ENCODE measurements around the gene NCSTN. TPM values are rescaled to one million over a fixed set of nuclear protein-coding genes. Genes with fewer than 3 reads are reported as not detected.

Gene NCSTN
- total RNA-seq, 2 donors from 2014 or later: 81.2 to 117 TPM

DNA sequence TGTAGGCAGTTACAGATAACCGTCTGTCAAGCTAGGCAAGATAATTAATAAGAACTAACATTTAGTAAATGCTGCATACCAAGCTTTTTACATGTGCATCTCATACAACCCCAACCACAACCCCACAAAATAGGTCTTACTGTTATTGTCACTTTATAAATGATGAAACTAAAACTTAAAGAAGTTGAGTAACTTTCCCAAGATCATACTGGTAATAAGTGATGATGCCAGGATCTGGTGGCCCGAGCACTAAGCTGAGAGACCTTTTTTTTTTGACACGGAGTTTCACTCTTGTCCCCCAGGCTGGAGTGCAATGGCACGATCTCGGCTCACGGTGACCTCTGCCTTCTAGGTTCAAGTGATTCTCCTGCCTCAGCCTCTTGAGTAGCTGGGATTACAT, 1.8 kb downstream of the NCSTN start:
- intact Hi-C loops (cut with DNase I): no loop called here
- TF ChIP-seq, protein P1, sequence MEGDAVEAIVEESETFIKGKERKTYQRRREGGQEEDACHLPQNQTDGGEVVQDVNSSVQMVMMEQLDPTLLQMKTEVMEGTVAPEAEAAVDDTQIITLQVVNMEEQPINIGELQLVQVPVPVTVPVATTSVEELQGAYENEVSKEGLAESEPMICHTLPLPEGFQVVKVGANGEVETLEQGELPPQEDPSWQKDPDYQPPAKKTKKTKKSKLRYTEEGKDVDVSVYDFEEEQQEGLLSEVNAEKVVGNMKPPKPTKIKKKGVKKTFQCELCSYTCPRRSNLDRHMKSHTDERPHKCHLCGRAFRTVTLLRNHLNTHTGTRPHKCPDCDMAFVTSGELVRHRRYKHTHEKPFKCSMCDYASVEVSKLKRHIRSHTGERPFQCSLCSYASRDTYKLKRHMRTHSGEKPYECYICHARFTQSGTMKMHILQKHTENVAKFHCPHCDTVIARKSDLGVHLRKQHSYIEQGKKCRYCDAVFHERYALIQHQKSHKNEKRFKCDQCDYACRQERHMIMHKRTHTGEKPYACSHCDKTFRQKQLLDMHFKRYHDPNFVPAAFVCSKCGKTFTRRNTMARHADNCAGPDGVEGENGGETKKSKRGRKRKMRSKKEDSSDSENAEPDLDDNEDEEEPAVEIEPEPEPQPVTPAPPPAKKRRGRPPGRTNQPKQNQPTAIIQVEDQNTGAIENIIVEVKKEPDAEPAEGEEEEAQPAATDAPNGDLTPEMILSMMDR (IDR thresholded peaks at IDR 0.05): no peak
- TF ChIP-seq POLR2A (IDR thresholded peaks at IDR 0.05) (no peak), POLR2AphosphoS5 (IDR thresholded peaks at IDR 0.05) (no peak)
- peaks cover 0 to 4% of the 10 kb centered on the region in 2 donors for H3K36me3 ChIP-seq
- no peaks in the 10 kb centered on the region for H3K9me3 ChIP-seq
- DNase-seq (ENCODE audit: low spot score): no peak
- H3K27ac ChIP-seq: no peak overlapping the region
- H3K27me3 ChIP-seq (replicated peaks; ENCODE audit: insufficient read depth): no peaks in the 10 kb centered on the region
- 95% methylated on average over 6 of the region's 6 CpGs for WGBS
- H3K4me3 ChIP-seq: no peak overlapping the region
- peaks cover 4% of the 10 kb centered on the region for H3K4me1 ChIP-seq (replicated peaks)

DNA sequence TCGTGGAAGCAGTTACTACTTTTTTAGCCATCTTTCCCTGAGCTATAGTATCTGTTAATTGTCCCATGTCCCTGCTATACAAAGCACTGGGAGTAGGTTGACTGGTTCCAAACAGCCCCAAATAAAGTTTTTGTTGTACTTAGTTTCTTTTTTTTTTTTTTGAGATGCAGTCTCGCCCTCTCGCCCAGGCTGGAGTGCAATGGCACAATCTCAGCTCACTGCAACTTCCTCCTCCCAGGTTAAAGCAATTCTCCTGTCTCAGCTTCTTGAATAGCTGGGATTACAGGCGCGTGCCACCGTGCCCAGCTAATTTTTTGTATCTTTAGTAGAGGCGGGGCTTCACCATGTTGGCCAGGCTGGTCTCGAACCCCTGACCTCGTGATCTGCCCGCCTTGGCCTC, 3.3 kb downstream of the NCSTN start:
- DNase-seq (ENCODE audit: low spot score): no peak
- TF ChIP-seq POLR2A (IDR thresholded peaks at IDR 0.05) (no peak), POLR2AphosphoS5 (IDR thresholded peaks at IDR 0.05) (no peak)
- TF ChIP-seq, protein P1 (IDR thresholded peaks at IDR 0.05): no peak
- intact Hi-C loops (cut with DNase I): no loop called here
- Histone ChIP-seq H3K27me3 (replicated peaks; ENCODE audit: insufficient read depth) (no peaks in the 10 kb centered on the region), H3K9me3 (no peaks in the 10 kb centered on the region), H3K4me3 (no peak overlapping the region), H3K27ac (no peak overlapping the region), H3K36me3 (peaks cover 0 to 4% of the 10 kb centered on the region in 2 donors), H3K4me1 (replicated peaks) (peaks cover under 1% of the 10 kb centered on the region)
- 93% methylated on average over 10 of the region's 10 CpGs for WGBS

DNA sequence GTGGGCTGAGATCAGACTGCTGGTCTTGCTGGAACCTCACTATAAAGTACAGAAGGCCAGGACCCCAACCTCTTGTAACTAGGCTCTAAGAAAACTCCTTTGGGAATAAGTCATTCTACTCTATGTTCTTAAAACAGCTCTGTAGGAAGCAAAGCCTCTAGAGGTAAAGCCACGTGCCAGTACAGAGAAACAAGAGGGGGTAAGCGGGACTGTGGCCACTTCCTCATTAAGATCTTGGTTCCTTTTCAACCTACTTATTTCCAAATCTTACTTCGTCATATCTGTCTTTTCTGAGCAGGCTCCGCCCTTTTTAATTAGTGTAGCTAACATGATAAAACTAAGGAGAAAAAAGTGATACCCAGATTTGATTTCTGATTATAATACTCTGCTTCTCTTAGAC, 3.8 kb downstream of the NCSTN start:
- no peak overlapping the region for H3K27ac ChIP-seq
- no peaks in the 10 kb centered on the region for H3K4me1 ChIP-seq (replicated peaks)
- H3K36me3 ChIP-seq: peaks cover 0 to 4% of the 10 kb centered on the region in 2 donors
- H3K4me3 ChIP-seq: no peak overlapping the region
- TF ChIP-seq POLR2AphosphoS5 (IDR thresholded peaks at IDR 0.05): no peak
- TF ChIP-seq, protein P1 (IDR thresholded peaks at IDR 0.05): no peak
- TF ChIP-seq POLR2A (IDR thresholded peaks at IDR 0.05): no peak
- H3K9me3 ChIP-seq: no peaks in the 10 kb centered on the region
- H3K27me3 ChIP-seq (replicated peaks; ENCODE audit: insufficient read depth): no peaks in the 10 kb centered on the region
- 67% methylated on average over 4 of the region's 4 CpGs for WGBS
- DNase-seq (ENCODE audit: low spot score): no peak
- intact Hi-C loops (cut with DNase I): no loop called here

DNA sequence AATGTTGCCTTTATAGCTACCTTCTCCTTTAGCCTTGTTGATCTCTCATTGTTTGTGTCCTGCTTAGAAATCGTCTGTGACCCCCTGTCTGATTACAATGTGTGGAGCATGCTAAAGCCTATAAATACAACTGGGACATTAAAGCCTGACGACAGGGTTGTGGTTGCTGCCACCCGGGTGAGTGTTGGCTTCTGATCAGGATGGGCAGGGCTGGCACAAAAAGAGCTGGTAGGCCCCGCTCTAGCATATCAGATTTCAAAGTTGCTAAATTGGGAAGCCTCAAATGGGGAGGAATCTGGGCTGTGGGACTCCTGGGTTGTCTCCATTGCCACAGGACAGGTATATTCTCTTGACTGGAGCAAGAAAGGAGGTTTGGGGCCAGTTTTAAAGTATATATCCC, 8.4 kb downstream of the NCSTN start:
- intact Hi-C loops (cut with DNase I): no loop called here
- Histone ChIP-seq H3K36me3 (peaks cover 10 to 28% of the 10 kb centered on the region in 2 donors), H3K4me1 (replicated peaks) (no peaks in the 10 kb centered on the region), H3K27ac (no peak overlapping the region), H3K9me3 (no peaks in the 10 kb centered on the region), H3K27me3 (replicated peaks; ENCODE audit: insufficient read depth) (no peaks in the 10 kb centered on the region), H3K4me3 (no peak overlapping the region)
- no peak for DNase-seq (ENCODE audit: low spot score)
- 52% methylated on average over 4 of the region's 4 CpGs for WGBS
- TF ChIP-seq, protein P1 (IDR thresholded peaks at IDR 0.05): no peak
- TF ChIP-seq POLR2A (IDR thresholded peaks at IDR 0.05) (no peak), POLR2AphosphoS5 (IDR thresholded peaks at IDR 0.05) (no peak)

DNA sequence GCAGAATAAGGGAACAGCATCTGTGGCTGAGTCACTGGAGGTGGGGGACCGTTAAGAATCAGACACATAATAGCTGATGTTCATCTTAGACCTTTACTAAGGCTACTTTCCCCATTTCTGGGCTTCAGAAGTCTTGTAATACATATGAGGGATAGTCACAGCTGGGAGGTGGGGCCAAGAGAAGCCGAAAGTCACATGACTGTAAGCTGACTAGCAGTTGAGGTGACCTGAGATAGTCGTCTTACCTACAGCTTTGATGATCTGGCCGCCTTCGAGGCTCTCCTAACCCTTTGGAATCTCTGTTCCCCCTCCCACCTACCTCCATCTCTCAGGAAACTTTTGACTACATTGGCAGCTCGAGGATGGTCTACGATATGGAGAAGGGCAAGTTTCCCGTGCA, 9.4 kb downstream of the NCSTN start:
- peaks cover 15 to 28% of the 10 kb centered on the region in 2 donors for H3K36me3 ChIP-seq
- no peak overlapping the region for H3K27ac ChIP-seq
- 87% methylated on average over 8 of the region's 8 CpGs for WGBS
- H3K4me1 ChIP-seq (replicated peaks): no peaks in the 10 kb centered on the region
- intact Hi-C loops (cut with DNase I): no loop called here
- TF ChIP-seq POLR2A (IDR thresholded peaks at IDR 0.05) (no peak), POLR2AphosphoS5 (IDR thresholded peaks at IDR 0.05) (no peak)
- TF ChIP-seq, protein P1 (IDR thresholded peaks at IDR 0.05): no peak
- H3K9me3 ChIP-seq: no peaks in the 10 kb centered on the region
- no peak for DNase-seq (ENCODE audit: low spot score)
- no peaks in the 10 kb centered on the region for H3K27me3 ChIP-seq (replicated peaks; ENCODE audit: insufficient read depth)
- no peak overlapping the region for H3K4me3 ChIP-seq

Data from prostate gland (tissue), 2 donors.